ENCODE results near the gene DCDC1. TPM values are rescaled to one million over a fixed set of nuclear protein-coding genes. Genes with fewer than 3 reads are reported as not detected.

The DCDC1 gene
- total RNA-seq, 1 donor from 2014 or later, result 0.44 TPM

DNA sequence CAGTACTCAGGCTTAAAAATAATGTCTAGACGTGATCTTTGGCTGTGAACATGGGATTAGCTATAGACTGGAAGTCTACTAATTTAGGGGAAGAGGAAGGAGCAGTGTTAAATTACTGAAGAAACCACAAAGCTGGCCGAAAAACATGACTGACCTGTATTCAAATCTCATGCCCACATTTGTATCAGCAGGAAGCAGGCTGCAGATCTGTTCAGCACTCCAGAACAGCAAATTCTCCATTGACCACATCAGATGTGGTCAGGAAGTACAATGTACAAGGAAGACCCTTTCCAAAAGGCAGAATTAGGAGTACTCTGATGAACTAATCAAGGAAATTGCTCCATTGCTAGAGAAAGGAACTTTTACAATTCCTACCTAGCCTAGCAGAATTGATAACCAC is 31.7 kb downstream of the DCDC1 start:
- DNase-seq (ENCODE audit: low spot score), result no peak
- Mint-ChIP-seq H3K4me3 (ENCODE audit: unreplicated experiment) (no peak overlapping the region), H3K4me1 (ENCODE audit: unreplicated experiment) (peaks cover 6% of the 10 kb centered on the region), H3K27ac (ENCODE audit: unreplicated experiment) (no peak overlapping the region), H3K36me3 (ENCODE audit: low read depth, unreplicated experiment) (no peaks in the 10 kb centered on the region), H3K9me3 (ENCODE audit: unreplicated experiment) (no peaks in the 10 kb centered on the region), H3K27me3 (ENCODE audit: unreplicated experiment) (peaks cover 4% of the 10 kb centered on the region)
- no peak for TF ChIP-seq CTCF (IDR thresholded peaks at IDR 0.05; ENCODE audit: unreplicated experiment)

DNA sequence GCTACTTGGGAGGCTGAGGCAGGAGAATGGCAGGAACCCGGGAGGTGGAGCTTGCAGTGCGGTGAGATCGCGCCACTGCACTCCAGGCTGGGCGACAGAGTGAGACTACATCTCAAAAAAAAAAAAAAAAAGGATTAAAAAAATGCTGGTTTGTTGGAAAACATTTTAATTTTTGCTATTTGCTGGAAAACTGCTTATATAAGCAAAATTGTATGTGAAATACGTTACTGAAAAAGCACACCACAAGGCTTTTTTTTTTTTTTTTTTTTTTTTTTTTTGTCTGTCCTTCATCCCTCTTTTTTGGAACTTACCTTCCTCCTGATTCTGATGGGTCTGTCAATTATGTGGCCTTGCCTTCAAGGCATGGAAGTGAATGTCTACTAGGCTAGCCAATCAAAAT is 40.8 kb downstream of the DCDC1 start:
- Mint-ChIP-seq H3K27ac (ENCODE audit: unreplicated experiment) (no peak overlapping the region), H3K4me3 (ENCODE audit: unreplicated experiment) (no peak overlapping the region), H3K36me3 (ENCODE audit: low read depth, unreplicated experiment) (no peaks in the 10 kb centered on the region), H3K4me1 (ENCODE audit: unreplicated experiment) (no peaks in the 10 kb centered on the region), H3K27me3 (ENCODE audit: unreplicated experiment) (no peaks in the 10 kb centered on the region), H3K9me3 (ENCODE audit: unreplicated experiment) (no peaks in the 10 kb centered on the region)
- DNase-seq (ENCODE audit: low spot score), result no peak
- no peak for TF ChIP-seq CTCF (IDR thresholded peaks at IDR 0.05; ENCODE audit: unreplicated experiment)

- H3K36me3 Mint-ChIP-seq (ENCODE audit: low read depth, unreplicated experiment), result no peaks in the 10 kb centered on the region
- no peak for DNase-seq (ENCODE audit: low spot score)
- no peaks in the 10 kb centered on the region for H3K9me3 Mint-ChIP-seq (ENCODE audit: unreplicated experiment)
- TF ChIP-seq CTCF (IDR thresholded peaks at IDR 0.05; ENCODE audit: unreplicated experiment), result no peak
- no peaks in the 10 kb centered on the region for H3K27me3 Mint-ChIP-seq (ENCODE audit: unreplicated experiment)
- H3K27ac Mint-ChIP-seq (ENCODE audit: unreplicated experiment), result no peak overlapping the region
- no peak overlapping the region for H3K4me3 Mint-ChIP-seq (ENCODE audit: unreplicated experiment)
- H3K4me1 Mint-ChIP-seq (ENCODE audit: unreplicated experiment), result no peaks in the 10 kb centered on the region
Observed at GRCh38 chr11:31327417-31327816, 42.1 kb downstream of the DCDC1 start.

DNA sequence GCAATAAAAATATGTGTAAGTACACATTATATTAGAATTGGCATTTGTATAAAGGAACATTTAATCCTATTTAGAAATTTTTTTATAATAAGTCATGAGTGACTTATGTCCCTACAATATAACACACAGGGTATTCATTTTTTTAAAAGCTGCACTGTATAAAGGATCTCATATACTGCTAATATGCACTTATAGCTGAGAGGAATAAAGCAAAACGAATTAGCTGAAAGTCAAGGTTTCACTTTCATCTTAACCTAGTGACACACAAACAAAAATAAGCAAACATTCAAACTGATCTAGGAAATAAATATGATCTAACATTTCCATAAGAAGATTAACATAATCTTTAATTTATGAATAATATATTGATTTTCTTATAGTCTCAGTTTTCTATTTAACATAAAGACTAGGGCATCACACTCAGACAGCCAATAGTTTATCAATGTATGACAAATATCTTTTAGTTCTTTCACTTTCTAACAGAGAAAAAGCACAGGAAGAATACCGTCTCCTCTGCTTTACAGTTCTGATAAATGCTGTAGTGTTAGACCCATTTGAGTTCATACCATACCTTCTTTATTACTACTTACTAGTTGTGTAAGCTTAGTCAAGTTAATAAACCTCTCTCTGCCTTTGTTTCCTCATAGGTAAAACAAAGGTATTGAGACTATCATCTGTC is 42.9 kb downstream of the DCDC1 start:
- no peaks in the 10 kb centered on the region for H3K9me3 Mint-ChIP-seq (ENCODE audit: unreplicated experiment)
- H3K4me1 Mint-ChIP-seq (ENCODE audit: unreplicated experiment), result no peaks in the 10 kb centered on the region
- no peaks in the 10 kb centered on the region for H3K27me3 Mint-ChIP-seq (ENCODE audit: unreplicated experiment)
- no peak overlapping the region for H3K4me3 Mint-ChIP-seq (ENCODE audit: unreplicated experiment)
- H3K36me3 Mint-ChIP-seq (ENCODE audit: low read depth, unreplicated experiment), result no peaks in the 10 kb centered on the region
- DNase-seq (ENCODE audit: low spot score), result no peak
- TF ChIP-seq CTCF (IDR thresholded peaks at IDR 0.05; ENCODE audit: unreplicated experiment), result no peak
- no peak overlapping the region for H3K27ac Mint-ChIP-seq (ENCODE audit: unreplicated experiment)

GRCh38 chr11:31325160-31325559 is 44.4 kb downstream of the DCDC1 start:
- TF ChIP-seq CTCF (IDR thresholded peaks at IDR 0.05; ENCODE audit: unreplicated experiment), result no peak
- no peaks in the 10 kb centered on the region for H3K4me1 Mint-ChIP-seq (ENCODE audit: unreplicated experiment)
- no peaks in the 10 kb centered on the region for H3K27me3 Mint-ChIP-seq (ENCODE audit: unreplicated experiment)
- no peak overlapping the region for H3K27ac Mint-ChIP-seq (ENCODE audit: unreplicated experiment)
- no peak for DNase-seq (ENCODE audit: low spot score)
- H3K4me3 Mint-ChIP-seq (ENCODE audit: unreplicated experiment), result no peak overlapping the region
- no peaks in the 10 kb centered on the region for H3K9me3 Mint-ChIP-seq (ENCODE audit: unreplicated experiment)
- no peaks in the 10 kb centered on the region for H3K36me3 Mint-ChIP-seq (ENCODE audit: low read depth, unreplicated experiment)
